ENCODE data around the gene BABAM2.
"Not testable (repeated sequence)": the region's sequence is repeated elsewhere in the genome, so short reads cannot be mapped to it uniquely, and the experiment has no call there.

Gene BABAM2

DNA sequence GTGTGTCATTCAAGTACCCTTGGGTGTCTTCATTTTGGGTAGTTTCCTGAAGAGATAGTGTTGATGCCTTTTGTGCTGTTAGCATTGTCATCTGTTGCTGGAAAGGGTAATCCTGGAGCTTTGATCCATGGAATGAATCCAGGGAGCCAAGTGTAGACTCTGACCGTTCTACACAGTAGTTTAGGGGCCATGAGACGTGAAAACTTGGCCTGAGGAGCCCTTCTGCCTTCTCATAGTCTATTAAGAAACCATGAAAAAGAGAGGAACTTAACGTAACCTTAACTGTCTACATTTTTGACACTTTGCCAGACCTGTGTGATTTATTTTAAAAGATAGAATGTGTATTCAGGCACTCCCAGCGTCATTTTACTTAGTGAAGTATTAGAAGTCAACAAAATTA, 194.0 kb downstream of the BABAM2 start:
- DNase-seq = no peak

- no peak for DNase-seq
Observed at GRCh38 chr2:28085201-28085600, 194.7 kb downstream of the BABAM2 start.

DNA sequence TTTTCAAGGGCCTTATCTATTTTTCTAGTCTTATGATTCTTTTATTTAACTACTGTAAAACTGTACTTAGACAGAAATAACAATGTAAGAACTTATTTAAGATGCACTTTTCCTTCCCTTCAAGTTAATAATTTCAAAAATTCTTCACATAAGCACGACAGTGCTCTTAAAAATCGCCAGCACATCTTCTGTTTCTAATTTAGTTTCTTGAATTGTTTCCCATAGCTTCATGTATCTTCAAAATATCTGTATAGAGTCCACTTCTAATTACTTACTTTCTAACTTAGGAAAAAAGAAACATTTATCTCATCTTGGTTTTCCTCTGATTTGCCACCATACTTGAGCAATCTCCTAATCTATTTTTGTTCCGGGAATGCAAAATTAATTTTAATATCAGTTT, 196.1 kb downstream of the BABAM2 start:
- no peak for DNase-seq

DNA sequence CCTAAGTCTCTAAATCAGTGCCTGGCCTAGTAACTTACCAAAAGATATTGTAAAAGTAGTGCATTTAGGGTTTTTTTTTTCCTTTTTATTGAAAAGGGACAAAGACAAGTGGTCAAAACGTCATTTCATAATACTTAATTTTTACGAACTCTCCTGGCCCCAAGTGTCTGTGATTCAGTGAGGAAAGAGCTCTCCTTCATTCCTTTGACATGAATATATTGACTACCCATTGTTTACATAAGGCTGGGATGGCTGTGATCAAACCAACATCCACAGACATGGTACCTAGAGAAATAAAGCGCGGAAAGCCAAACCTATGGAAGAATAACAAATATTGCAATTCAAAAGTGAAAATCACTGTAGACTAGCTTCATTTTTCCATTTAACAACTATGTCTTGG, 198.4 kb downstream of the BABAM2 start:
- no peak for DNase-seq

DNA sequence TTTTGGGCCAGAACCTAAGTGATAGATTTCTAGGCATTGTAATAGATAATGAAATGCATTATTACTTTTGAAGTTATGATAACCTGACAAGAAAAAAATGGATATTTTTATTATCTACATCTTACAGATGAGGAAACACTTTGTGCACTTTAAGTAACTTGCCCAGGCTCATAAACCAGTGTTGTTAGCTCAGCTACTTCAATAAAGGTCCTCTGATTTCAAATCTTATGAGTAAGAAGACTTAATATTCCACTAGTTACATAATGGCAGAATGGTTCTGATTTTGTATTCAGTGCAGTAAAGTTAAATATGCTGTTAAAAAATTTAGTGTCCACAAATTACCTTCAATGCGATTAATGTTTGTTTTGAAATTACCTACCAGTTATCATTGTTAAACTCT, 199.0 kb downstream of the BABAM2 start:
- no peak for DNase-seq

GRCh38 chr2:28093308-28093707, 202.8 kb downstream of the BABAM2 start:
- DNase-seq = no peak

GRCh38 chr2:28093768-28094167, 203.2 kb downstream of the BABAM2 start:
- DNase-seq = no peak

- DNase-seq = no peak
Observed at GRCh38 chr2:28094739-28095138, 204.2 kb downstream of the BABAM2 start.

DNA sequence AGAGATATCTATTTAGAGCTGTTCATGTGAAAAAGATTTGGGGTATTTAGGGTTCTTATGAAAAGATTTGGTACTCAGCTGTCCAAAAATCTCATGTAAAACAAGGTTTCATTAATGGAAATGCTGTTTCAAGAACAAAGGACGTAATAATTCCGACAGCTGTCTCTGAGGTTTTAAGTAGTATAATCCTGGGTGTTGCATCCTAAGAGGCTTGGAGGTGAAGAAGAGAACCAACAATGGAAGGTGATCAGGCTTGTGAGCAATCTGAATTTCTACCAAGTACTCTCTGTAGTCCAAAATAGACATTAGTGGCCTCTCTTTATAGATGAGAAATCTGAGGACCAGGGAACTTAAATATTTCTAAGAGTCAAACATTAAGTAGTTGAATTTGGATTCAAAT, 205.1 kb downstream of the BABAM2 start:
- no peak for DNase-seq

GRCh38 chr2:28096421-28096820, 205.9 kb downstream of the BABAM2 start:
- DNase-seq = no peak

DNA sequence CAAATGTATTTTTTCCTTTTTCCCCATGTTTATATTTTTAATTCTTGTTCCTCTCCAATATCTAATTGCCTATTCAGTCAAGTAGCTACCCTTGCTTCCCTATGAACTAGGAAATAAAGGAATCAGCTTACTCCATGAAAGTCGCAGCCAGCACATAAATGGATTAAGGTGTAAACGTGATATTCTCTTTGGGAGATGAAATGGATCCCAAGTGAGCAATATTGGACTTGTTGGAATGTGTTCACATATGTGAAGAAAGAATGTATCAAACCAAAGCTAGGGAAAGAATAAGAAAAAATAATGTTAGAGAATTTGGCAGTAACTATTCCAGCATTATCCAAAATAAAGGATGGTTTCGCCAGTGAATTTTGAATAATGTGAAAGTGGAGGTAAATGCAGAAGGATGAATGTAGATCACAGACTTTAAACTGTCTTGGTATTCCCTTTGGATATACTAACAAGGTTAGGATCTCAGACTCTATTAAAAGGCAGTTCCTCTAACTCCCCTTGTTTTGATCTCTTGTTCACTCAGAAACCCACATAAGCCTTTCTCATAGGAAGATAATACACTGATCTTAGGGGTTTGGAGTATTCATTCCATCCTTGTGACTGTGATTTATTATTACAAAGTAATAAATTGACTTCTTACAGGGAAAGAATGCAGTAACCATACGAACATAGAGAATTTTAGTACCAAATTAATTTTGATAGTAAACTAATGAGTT, 208.1 kb downstream of the BABAM2 start:
- DNase-seq = no peak

DNA sequence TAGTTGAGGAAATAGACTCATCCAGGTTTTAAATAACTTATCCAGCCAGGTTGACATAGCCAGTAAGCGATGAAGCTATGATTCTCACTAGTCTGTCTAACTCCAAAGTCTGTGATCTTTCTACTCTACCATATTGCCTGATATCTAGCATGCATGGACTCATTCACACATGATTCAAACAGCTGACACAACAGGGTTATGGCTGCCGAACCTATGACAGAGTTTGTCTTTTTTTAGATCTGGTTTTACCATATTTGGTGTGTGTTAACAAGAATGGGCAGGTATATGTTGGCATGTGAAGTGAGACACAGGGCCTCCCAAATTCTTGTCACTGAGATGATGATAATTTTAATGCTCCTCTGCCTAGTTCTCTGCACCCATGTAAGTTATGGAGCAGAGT, 210.6 kb downstream of the BABAM2 start:
- no peak for DNase-seq

- no peak for DNase-seq
Observed at GRCh38 chr2:28101892-28102291, 211.4 kb downstream of the BABAM2 start.

DNA sequence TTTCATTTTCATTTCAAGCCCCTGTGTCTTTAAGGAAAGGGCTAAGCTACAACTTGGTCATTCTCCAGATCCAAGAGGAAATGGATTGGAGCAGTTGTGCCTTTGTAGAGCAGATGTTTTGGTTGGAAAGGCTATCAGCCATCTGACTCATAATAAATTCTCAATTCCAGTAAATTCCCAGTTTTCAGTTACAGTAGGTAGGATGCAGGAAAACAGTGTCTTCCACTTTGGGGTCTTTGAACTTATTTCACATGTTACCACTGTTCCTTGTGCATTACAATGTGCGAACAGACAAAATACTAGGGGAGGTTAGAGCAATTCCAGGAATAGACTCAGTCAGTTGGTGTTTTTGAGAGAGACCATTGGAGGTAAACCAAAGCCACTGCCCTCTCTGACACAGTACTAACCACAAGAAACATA, 211.9 kb downstream of the BABAM2 start:
- no peak for DNase-seq

DNA sequence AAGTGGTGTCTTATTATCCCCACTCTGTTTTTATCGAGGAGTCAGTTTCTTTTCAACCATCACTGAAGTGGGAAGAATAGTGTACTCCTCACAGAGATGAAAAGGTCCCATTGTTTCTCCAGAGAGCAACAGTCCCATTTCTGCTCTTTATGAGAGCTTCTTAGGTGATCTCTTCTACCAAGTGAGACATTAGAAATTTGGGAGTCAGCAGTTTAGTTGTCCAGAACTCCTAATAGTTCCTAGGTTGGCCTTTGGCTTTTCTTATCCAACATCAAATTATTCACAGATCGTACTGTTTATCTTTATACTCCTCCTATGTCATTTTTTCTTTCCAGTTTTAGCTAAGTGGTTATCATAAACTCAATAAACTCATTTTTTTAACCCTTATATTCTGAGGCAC, 213.1 kb downstream of the BABAM2 start:
- DNase-seq = no peak

GRCh38 chr2:28108143-28108542, 217.6 kb downstream of the BABAM2 start:
- DNase-seq = no peak

DNA sequence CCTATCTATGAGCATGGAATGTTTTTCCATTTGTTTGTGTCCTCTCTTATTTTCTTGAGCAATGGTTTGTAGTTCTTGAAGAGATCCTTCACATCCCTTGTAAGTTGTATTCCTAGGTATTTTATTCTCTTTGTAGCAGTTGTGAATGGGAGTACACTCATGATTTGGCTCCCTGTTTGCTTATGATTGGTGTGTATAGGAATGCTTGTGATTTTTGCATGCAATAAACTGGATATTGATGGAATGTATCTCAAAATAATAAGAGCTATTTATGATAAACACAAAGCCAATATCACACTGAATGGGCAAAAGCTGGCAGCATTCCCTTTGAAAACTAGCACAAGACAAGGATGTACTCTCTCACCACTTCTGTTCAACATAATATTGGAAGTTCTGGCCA, 223.2 kb downstream of the BABAM2 start:
- DNase-seq = not testable (repeated sequence)

- DNase-seq = peak; percentile 50
Observed at GRCh38 chr2:28117104-28117596, 226.6 kb downstream of the BABAM2 start.

DNA sequence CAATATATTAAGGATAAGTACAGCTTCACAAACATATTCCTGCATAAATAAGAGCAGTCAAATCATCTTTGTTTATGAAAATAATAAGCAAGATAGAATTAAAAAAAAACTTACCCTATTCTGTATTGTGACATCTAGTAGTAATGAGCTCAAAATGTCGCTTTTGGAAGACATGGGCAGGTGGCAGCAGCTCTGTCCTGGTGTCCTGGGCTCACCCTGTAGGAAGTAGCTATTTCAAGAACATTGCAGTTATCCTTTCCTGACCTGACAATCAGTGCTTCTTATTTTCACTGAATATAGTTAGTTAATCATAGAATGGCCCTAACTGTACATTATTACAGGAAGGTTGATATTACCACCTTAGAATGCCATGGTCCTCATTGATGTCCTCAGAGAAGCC, 229.1 kb downstream of the BABAM2 start:
- DNase-seq = no peak

DNA sequence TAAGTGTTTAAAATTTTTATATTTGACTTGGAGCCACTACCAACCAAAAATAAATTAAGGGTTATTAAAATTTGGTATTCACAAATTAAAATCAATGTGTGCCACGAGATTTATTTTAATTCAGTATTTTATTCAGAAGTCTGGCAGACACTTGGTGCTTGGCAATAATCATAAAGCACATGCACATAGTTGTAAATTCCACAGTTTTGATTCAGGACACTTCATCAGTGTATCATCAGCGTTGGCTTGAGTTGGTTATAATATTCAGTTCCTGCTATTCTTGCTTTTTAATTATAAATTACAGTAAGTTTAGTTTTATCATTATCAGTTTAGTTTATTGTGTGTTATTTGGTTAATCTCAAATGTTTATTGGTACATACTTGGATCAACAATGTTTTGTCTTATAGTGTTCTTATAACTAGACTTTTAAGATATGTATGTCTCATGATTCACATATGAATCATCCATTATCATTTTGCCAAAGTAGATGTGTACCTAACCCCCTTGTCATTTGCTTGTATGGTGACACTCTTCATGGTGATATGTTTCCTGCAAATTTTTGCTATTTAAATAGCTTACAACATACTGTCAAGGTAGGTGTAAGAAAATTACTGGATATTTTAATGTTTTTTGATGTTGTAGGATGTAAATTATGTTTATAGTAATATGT, 237.9 kb downstream of the BABAM2 start:
- DNase-seq = no peak

DNA sequence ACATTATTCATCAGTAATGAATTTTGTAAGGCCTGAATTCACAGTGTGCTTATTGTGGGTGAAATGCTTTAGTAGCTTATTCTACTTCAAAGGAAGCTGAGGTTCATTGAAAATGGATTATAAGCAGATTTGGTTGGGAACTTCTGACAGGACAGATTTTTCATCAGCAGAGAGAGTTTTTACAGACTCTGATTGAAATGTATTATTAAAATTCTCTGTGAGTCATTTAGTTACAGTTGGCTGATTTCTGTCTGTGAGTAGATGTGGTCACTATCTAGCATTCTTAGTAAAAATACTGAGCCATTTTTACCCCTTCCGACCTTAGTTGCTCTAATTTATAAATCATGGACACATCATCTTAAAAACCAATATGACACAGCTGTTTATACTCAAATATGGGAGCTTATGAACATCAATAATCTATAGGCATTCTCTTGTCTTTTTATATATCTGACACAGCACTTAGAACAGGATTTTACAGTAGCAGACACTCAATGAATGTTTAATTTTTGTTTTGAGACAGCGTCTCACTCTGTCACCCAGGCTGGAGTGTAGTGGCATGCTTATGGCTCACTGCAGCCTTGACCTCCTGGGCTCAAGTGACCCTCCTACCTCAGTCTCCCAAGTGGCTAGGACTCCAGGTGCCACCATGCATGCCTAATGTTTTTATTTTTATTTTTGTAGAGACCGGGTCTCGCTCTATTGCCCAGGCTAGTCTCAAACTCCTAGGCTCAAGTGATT, 239.6 kb downstream of the BABAM2 start:
- DNase-seq = no peak

- DNase-seq = no peak
Observed at GRCh38 chr2:28133778-28134177, 243.2 kb downstream of the BABAM2 start.

GRCh38 chr2:28134262-28134812, 243.8 kb downstream of the BABAM2 start:
- no peak for DNase-seq

DNA sequence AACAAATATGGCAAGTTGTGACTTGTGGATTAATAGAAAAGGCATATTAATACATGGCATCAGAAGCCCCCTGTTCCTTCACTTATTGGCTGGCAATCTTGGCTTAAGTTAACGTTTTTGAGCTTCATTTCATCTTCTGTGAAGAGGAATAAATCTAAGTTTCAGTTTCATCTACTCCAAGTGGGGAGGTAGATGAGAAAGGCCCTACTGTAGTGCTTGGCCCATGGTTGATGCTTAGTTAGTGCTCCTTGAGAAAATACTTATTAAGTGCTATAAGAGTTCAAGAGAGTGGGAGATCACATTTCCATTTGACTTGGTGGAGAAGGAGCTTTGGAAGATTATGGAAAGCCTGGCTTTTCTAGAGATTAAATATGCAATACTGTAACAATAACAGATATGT, 244.3 kb downstream of the BABAM2 start:
- DNase-seq = no peak
